ENCODE results near the gene DOCK3. TPM values are rescaled to one million over a fixed set of nuclear protein-coding genes. Genes with fewer than 3 reads are reported as not detected.

Gene DOCK3
- polyA plus RNA-seq, 2 of the 4 experiments (the other 2 are of a cell fraction) = 0.40 to 0.46 TPM

GRCh38 chr3:51371943-51372557 lies 697.3 kb downstream of the DOCK3 start:
- Histone ChIP-seq H3K4me3 (no peak overlapping the region), H3K9me3 (no peaks in the 10 kb centered on the region), H3K27ac (no peak overlapping the region), H3K4me2 (no peak overlapping the region), H3K4me1 (no peaks in the 10 kb centered on the region)
- POLR2A ChIA-PET = interaction anchor here (0.6 kb wide), 1 partner anchor 708 kb away, joined by 3 read pairs; no protein-coding TSS in a partner anchor
- WGBS (ENCODE audit: missing lambda C conversion rate) = 4% methylated on average over 4 of the region's 4 CpGs
- FAIRE-seq = no peak
- DNase-seq (ENCODE audit: low read depth in 1 of 2, low spot score in 1 of 2) = peak in 1 of 2 experiments; percentile 68
- TF ChIP-seq, protein P1, sequence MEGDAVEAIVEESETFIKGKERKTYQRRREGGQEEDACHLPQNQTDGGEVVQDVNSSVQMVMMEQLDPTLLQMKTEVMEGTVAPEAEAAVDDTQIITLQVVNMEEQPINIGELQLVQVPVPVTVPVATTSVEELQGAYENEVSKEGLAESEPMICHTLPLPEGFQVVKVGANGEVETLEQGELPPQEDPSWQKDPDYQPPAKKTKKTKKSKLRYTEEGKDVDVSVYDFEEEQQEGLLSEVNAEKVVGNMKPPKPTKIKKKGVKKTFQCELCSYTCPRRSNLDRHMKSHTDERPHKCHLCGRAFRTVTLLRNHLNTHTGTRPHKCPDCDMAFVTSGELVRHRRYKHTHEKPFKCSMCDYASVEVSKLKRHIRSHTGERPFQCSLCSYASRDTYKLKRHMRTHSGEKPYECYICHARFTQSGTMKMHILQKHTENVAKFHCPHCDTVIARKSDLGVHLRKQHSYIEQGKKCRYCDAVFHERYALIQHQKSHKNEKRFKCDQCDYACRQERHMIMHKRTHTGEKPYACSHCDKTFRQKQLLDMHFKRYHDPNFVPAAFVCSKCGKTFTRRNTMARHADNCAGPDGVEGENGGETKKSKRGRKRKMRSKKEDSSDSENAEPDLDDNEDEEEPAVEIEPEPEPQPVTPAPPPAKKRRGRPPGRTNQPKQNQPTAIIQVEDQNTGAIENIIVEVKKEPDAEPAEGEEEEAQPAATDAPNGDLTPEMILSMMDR (IDR thresholded peaks at IDR 0.05) = peak; percentile 66
- TF ChIP-seq MAFK (IDR thresholded peaks at IDR 0.05; ENCODE audit: partially characterized antibody) (no peak), CHD4 (IDR thresholded peaks at IDR 0.05; ENCODE audit: borderline replicate concordance) (no peak), SMC3 (IDR thresholded peaks at IDR 0.05) (peak; percentile 79), RAD21 (conservative IDR thresholded peaks at IDR 0.05 in 1 of 2, IDR thresholded peaks at IDR 0.05 in 1 of 2) (peak; percentile 82 to 90)
- CTCF ChIA-PET = interaction anchor here (0.5 to 13.9 kb wide), 26 partner anchors 10 to 1091 kb away, joined by 3 to 115 read pairs (median 4); partner anchors contain the start of genes MANF and MAPKAPK3
- peak; percentile 75 to 88 for ATAC-seq

DNA sequence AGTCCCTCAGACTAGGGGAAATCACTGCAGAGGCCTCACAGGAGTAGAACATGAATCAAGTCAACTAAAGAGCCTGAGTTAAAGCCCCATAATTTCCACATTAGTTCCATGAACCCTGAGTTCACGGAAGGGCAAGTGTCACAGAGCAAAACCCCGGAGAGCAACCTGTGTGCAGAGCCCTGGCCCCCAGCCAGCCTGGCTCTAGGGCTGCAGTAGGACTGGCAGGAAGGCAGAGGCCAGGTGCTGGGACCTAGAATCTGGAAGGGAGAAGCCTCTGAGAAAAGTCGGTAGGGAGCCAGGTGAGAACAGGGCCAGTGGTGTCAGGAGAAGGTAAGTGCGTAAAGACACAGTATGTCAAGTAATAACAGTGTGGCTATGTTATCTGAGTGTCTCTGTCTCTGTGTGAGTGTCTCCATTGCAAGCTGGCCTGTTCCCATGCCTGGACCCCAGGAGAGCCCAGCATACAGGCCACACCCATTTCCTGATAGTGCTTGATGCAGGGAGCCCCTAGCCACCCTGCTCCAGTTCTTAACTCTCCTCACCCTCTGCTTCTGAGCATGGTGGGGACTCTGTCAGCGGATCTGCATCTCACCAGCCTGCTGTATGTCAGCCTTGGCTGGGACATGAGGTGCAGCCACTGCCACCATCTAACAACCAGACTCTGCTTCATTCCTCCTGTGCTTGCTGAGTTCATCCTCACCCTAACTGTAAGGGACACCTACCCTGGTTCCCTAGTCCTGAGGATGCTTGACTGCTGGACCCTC lies 699.1 kb downstream of the DOCK3 start:
- FAIRE-seq = no peak
- Histone ChIP-seq H3K27ac (no peak overlapping the region), H3K4me2 (no peak overlapping the region), H3K4me3 (no peak overlapping the region), H3K4me1 (no peaks in the 10 kb centered on the region), H3K9me3 (no peaks in the 10 kb centered on the region)
- POLR2A ChIA-PET = no interaction called here
- TF ChIP-seq, protein P1 (IDR thresholded peaks at IDR 0.05) = no peak
- TF ChIP-seq ESRRA (IDR thresholded peaks at IDR 0.05; ENCODE audit: borderline replicate concordance, low read length) (no peak), FOSL2 (IDR thresholded peaks at IDR 0.05) (no peak), FOSL2 (CRISPR knock-in tag; IDR thresholded peaks at IDR 0.05) (no peak), RNF2 (IDR thresholded peaks at IDR 0.05; ENCODE audit: borderline replicate concordance, low read depth) (no peak), HOXB13 (CRISPR knock-in tag; IDR thresholded peaks at IDR 0.05; ENCODE audit: low read depth) (no peak), PBX3 (IDR thresholded peaks at IDR 0.05) (no peak)
- TF ChIP-seq, protein P2, sequence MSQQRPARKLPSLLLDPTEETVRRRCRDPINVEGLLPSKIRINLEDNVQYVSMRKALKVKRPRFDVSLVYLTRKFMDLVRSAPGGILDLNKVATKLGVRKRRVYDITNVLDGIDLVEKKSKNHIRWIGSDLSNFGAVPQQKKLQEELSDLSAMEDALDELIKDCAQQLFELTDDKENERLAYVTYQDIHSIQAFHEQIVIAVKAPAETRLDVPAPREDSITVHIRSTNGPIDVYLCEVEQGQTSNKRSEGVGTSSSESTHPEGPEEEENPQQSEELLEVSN (IDR thresholded peaks at IDR 0.05; ENCODE audit: borderline replicate concordance, low read depth) = no peak
- CTCF ChIA-PET = interaction anchor here (1.4 to 13.9 kb wide), 3 partner anchors 275 to 757 kb away, joined by 4 to 115 read pairs (median 56); partner anchors contain the start of gene MAPKAPK3
- 63% methylated on average over 3 of the region's 5 CpGs for WGBS (ENCODE audit: missing lambda C conversion rate)
- no peak for DNase-seq (ENCODE audit: low read depth in 1 of 2, low spot score in 1 of 2)
- ATAC-seq = no peak

DNA sequence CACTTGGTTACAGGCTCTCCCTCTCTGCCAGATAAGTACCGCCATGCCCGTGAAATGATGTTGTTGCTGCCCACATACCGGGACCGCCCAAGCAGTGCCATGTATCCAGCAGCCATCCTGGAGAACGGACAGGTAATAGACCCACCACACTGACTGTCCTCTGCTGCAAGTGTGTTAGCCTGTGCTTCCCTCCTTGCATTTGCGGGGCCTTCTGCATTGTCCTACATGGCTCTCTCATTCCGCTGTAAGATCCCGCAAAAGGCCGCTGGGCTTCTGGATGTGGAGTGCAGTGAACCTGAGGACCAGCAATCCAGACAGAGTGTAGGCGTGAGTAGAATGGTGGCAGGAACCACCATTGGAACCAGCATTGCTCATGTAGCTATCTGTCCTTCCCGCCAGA lies 699.7 kb downstream of the DOCK3 start:
- no peak overlapping the region for H3K4me2 ChIP-seq
- no peaks in the 10 kb centered on the region for H3K4me1 ChIP-seq
- ChIA-PET CTCF (interaction anchor here (0.8 to 13.9 kb wide), 3 partner anchors 274 to 757 kb away, joined by 3 to 115 read pairs (median 4); partner anchors contain the start of gene MAPKAPK3), POLR2A (no interaction called here)
- 86% methylated on average over 8 of the region's 11 CpGs for WGBS (ENCODE audit: missing lambda C conversion rate)
- ATAC-seq = no peak
- H3K4me3 ChIP-seq = no peak overlapping the region
- no peak for FAIRE-seq
- DNase-seq (ENCODE audit: low read depth in 1 of 2, low spot score in 1 of 2) = no peak
- H3K27ac ChIP-seq = no peak overlapping the region
- H3K9me3 ChIP-seq = no peaks in the 10 kb centered on the region
- TF ChIP-seq EHMT2 (IDR thresholded peaks at IDR 0.05; ENCODE audit: low read depth) (no peak), SMC3 (IDR thresholded peaks at IDR 0.05) (no peak), MAZ (IDR thresholded peaks at IDR 0.05; ENCODE audit: borderline replicate concordance, low read depth, low read length) (no peak), RNF2 (IDR thresholded peaks at IDR 0.05; ENCODE audit: borderline replicate concordance, low read depth) (no peak), MAX (IDR thresholded peaks at IDR 0.05) (no peak), RCOR1 (IDR thresholded peaks at IDR 0.05; ENCODE audit: low read depth, low read length) (no peak), NFE2L2 (conservative IDR thresholded peaks at IDR 0.05; ENCODE audit: low read length) (no peak), PHF8 (IDR thresholded peaks at IDR 0.05; ENCODE audit: borderline replicate concordance, low read depth) (no peak), HDAC2 (IDR thresholded peaks at IDR 0.05) (no peak), ATOH8 (CRISPR knock-in tag; IDR thresholded peaks at IDR 0.05; ENCODE audit: low read depth) (no peak), CBX8 (IDR thresholded peaks at IDR 0.05) (no peak)

Data from A549 (cell line).